H9 (cell line): ENCODE measurements around the gene COA4. TPM values are rescaled to one million over a fixed set of nuclear protein-coding genes. Genes with fewer than 3 reads are reported as not detected.

Source experiments
- DNase-seq: peaks from one replicate; pipeline ENCODE4 v3.0.0-alpha.2; 2017
- H2AFZ ChIP-seq: one replicate; pipeline ENCODE4 v1.6.1; 2013; ENCODE audit warnings: mild to moderate bottlenecking, low read length, control low read depth, moderate library complexity
- H2AK5ac ChIP-seq: 2 replicates; pipeline ENCODE4 v1.6.1; 2013; ENCODE audit warnings: low read length, control low read depth, mixed read lengths; ENCODE audit not compliant: insufficient read length
- H2BK120ac ChIP-seq: one replicate; pipeline ENCODE4 v1.6.1; 2013; ENCODE audit warnings: low read depth, mild to moderate bottlenecking, low read length, control low read depth, inconsistent platforms; ENCODE audit not compliant: poor library complexity, severe bottlenecking
- H2BK12ac ChIP-seq: 2 replicates; pipeline ENCODE4 v1.6.1; 2013; ENCODE audit warnings: low read length, control low read depth, mixed read lengths, low read depth; ENCODE audit not compliant: insufficient read length
- H2BK15ac ChIP-seq: 2 replicates; pipeline ENCODE4 v1.6.1; 2013; ENCODE audit warnings: low read depth, low read length, control low read depth
- H2BK20ac ChIP-seq: one replicate; pipeline ENCODE4 v1.6.1; 2013; ENCODE audit warnings: low read depth, mild to moderate bottlenecking, low read length, control low read depth, inconsistent platforms; ENCODE audit not compliant: poor library complexity, severe bottlenecking
- H2BK5ac ChIP-seq: 2 replicates; pipeline ENCODE4 v1.6.1; 2013; ENCODE audit warnings: low read length, control low read depth, mixed read lengths; ENCODE audit not compliant: insufficient read length
- H3K14ac ChIP-seq: 2 replicates; pipeline ENCODE4 v1.6.1; 2013; ENCODE audit warnings: low read length, control low read depth; ENCODE audit not compliant: insufficient read depth
- H3K18ac ChIP-seq: 2 replicates; pipeline ENCODE4 v1.6.1; 2013; ENCODE audit warnings: low read depth, mild to moderate bottlenecking, mixed read lengths, low read length, control low read depth; ENCODE audit not compliant: insufficient read length
- H3K23ac ChIP-seq: 2 replicates; pipeline ENCODE4 v1.6.1; 2013; ENCODE audit warnings: low read length, control low read depth, mixed read lengths, low read depth; ENCODE audit not compliant: insufficient read length
- H3K23me2 ChIP-seq: 2 replicates; pipeline ENCODE4 v1.6.1; 2013; ENCODE audit warnings: low read depth, mild to moderate bottlenecking, mixed read lengths, low read length, control low read depth; ENCODE audit not compliant: insufficient read length, poor library complexity, severe bottlenecking
- H3K27ac ChIP-seq: 2 replicates; pipeline ENCODE4 v1.5.1; 2013; ENCODE audit warnings: low read length, control low read depth, mixed read lengths, low read depth; ENCODE audit not compliant: insufficient read length
- H3K27me3 ChIP-seq: 2 replicates; pipeline ENCODE4 v1.6.1; 2013; ENCODE audit warnings: low read length, control low read depth, inconsistent platforms; ENCODE audit not compliant: insufficient read depth
- H3K4ac ChIP-seq: 2 replicates; pipeline ENCODE4 v1.6.1; 2013; ENCODE audit warnings: low read depth, mild to moderate bottlenecking, control low read depth, inconsistent platforms, low read length, moderate library complexity
- H3K4me1 ChIP-seq: 2 replicates; pipeline ENCODE4 v1.6.1; 2013; ENCODE audit warnings: low read length, control low read depth, inconsistent platforms; ENCODE audit not compliant: insufficient read depth
- H3K4me2 ChIP-seq: 2 replicates; pipeline ENCODE4 v1.6.1; 2013; ENCODE audit warnings: low read length, control low read depth, mixed read lengths; ENCODE audit not compliant: insufficient read length, insufficient read depth
- H3K56ac ChIP-seq: 2 replicates; pipeline ENCODE4 v1.6.1; 2013; ENCODE audit warnings: low read depth, mild to moderate bottlenecking, mixed read lengths, low read length, control low read depth; ENCODE audit not compliant: insufficient read length
- H3K79me1 ChIP-seq: 2 replicates; pipeline ENCODE4 v1.6.1; 2013; ENCODE audit warnings: low read depth, mild to moderate bottlenecking, moderate library complexity, low read length, control low read depth, inconsistent platforms; ENCODE audit not compliant: insufficient read depth, poor library complexity, severe bottlenecking
- H3K79me2 ChIP-seq: 2 replicates; pipeline ENCODE4 v1.6.1; 2013; ENCODE audit warnings: low read length, control low read depth, inconsistent platforms; ENCODE audit not compliant: insufficient read depth
- H3K9ac ChIP-seq: 2 replicates; pipeline ENCODE4 v1.6.1; 2013; ENCODE audit warnings: low read length, control low read depth, mixed read lengths; ENCODE audit not compliant: insufficient read length; ENCODE audit errors: extremely low read depth
- H3K9me3 ChIP-seq: one replicate; pipeline ENCODE4 v1.6.1; 2013; ENCODE audit warnings: low read depth, low read length, inconsistent platforms; ENCODE audit not compliant: control insufficient read depth
- H3T11ph ChIP-seq: one replicate; pipeline ENCODE4 v1.6.1; 2013; ENCODE audit warnings: mild to moderate bottlenecking, low read length, control low read depth, inconsistent platforms
- H4K20me1 ChIP-seq: one replicate; pipeline ENCODE4 v1.6.1; 2013; ENCODE audit not compliant: control insufficient read depth, insufficient read length, insufficient read depth
- H4K5ac ChIP-seq: 2 replicates; pipeline ENCODE4 v1.6.1; 2013; ENCODE audit warnings: low read depth, mild to moderate bottlenecking, mixed read lengths, low read length, control low read depth; ENCODE audit not compliant: insufficient read length
- H4K8ac ChIP-seq: replicated peaks from 2 replicates; pipeline ENCODE4 v1.6.1; 2013; ENCODE audit warnings: low read length, control low read depth, mixed read lengths, low read depth; ENCODE audit not compliant: insufficient read length
- H4K91ac ChIP-seq: 2 replicates; pipeline ENCODE4 v1.6.1; 2013; ENCODE audit warnings: low read depth, mild to moderate bottlenecking, moderate library complexity, mixed read lengths, low read length, control low read depth; ENCODE audit not compliant: insufficient read length
- H3K27ac Mint-ChIP-seq, 3 experiments: 2 replicates in 2 of 3; 3 replicates in 1 of 3; pipeline ENCODE4 v1.8.0; 2020 to 2021; ENCODE audit warnings: mixed read lengths in 3 of 3, mild to moderate bottlenecking in 1 of 3, moderate library complexity in 1 of 3
- H3K27me3 Mint-ChIP-seq: 2 replicates; pipeline ENCODE4 v1.8.0; 2021; ENCODE audit warnings: low read depth, mild to moderate bottlenecking, moderate library complexity, mixed read lengths
- H3K36me3 Mint-ChIP-seq, 3 experiments: 2 replicates in 2 of 3; 3 replicates in 1 of 3; pipeline ENCODE4 v1.8.0; 2020 to 2021; ENCODE audit warnings: low read depth in 3 of 3, mixed read lengths in 3 of 3; ENCODE audit not compliant: insufficient read depth in 1 of 3
- H3K4me1 Mint-ChIP-seq, 2 experiments: 2 replicates each; pipeline ENCODE4 v1.8.0; 2020; ENCODE audit warnings: mixed read lengths in 2 of 2
- H3K4me3 Mint-ChIP-seq, 2 experiments: 2 replicates in 1 of 2; 3 replicates in 1 of 2; pipeline ENCODE4 v1.8.0; 2020 to 2021; ENCODE audit warnings: mild to moderate bottlenecking in 2 of 2, mixed read lengths in 2 of 2, moderate library complexity in 1 of 2
- H3K9me3 Mint-ChIP-seq, 2 experiments: 2 replicates in 1 of 2; 3 replicates in 1 of 2; pipeline ENCODE4 v1.8.0; 2020; ENCODE audit warnings: mild to moderate bottlenecking in 2 of 2, mixed read lengths in 2 of 2, moderate library complexity in 1 of 2
- CTCF ChIP-seq: fragments of 200-600 bp; sonication (generic); conservative IDR thresholded peaks from 3 replicates; pipeline ENCODE4 v1.8.0; 2021; ENCODE audit warnings: antibody characterized with exemption, mild to moderate bottlenecking
- WGBS: extraction: QIAGEN DNeasy Blood & Tissue Kit; methylation state at CpG from one replicate; pipeline ENCODE4 v1.1.7; 2013; ENCODE audit warnings: missing lambda C conversion rate, low lambda C conversion rate, mixed read lengths; ENCODE audit not compliant: insufficient read length; ENCODE audit errors: extremely low coverage; 5-methylcytosine and 5-hydroxymethylcytosine counted together
- total RNA-seq: library from RNA; stranded (reverse); gene quantifications from 2 replicates; pipeline ENCODE4 v1.2.1, GENCODE V29; 2021

The COA4 gene
- total RNA-seq, 1 experiment from 2014 or later: 116 TPM

- Histone ChIP-seq H3K14ac (no peak overlapping the region), H4K5ac (no peak overlapping the region), H3K56ac (no peak overlapping the region), H4K91ac (no peak overlapping the region), H3K4me1 (0 out of 2 replicates have a peak, but pooled peaks cover 3% of the 10 kb centered on the region), H2BK15ac (no peak overlapping the region), H3K9me3 (no peaks in the 10 kb centered on the region), H3K9ac (no peak overlapping the region), H2AK5ac (no peak overlapping the region), H2BK5ac (no peak overlapping the region), H3K23me2 (no peaks in the 10 kb centered on the region), H3K79me1 (no peaks in the 10 kb centered on the region), H2BK12ac (no peak overlapping the region), H3K27me3 (no peaks in the 10 kb centered on the region), H2BK120ac (no peak overlapping the region), H4K20me1 (no peaks in the 10 kb centered on the region), H3K27ac (no peak overlapping the region), H3K79me2 (no peaks in the 10 kb centered on the region), H3K18ac (no peak overlapping the region), H2AFZ (no peak overlapping the region), H3T11ph (no peak overlapping the region), H3K4ac (no peak overlapping the region), H4K8ac (no peak overlapping the region), H2BK20ac (no peak overlapping the region), H3K23ac (no peak overlapping the region), H3K4me2 (no peak overlapping the region)
- Mint-ChIP-seq H3K36me3 (peaks cover 5 to 10% (median 5%) of the 10 kb centered on the region in 3 experiments), H3K9me3 (no peaks in the 10 kb centered on the region), H3K27me3 (no peaks in the 10 kb centered on the region), H3K4me3 (no peak overlapping the region), H3K27ac (no peak overlapping the region), H3K4me1 (peaks cover 2 to 13% of the 10 kb centered on the region in 2 experiments)
- DNase-seq: no peak
- no CpG with 5 or more reads among the region's 2 CpGs for WGBS
- no peak for TF ChIP-seq CTCF
Observed at GRCh38 chr11:73859671-73860070, 17.0 kb downstream of the COA4 start.
